Choroid plexus epithelial cell (primary cell): ENCODE results near the gene SYT2.
A peak's percentile ranks its signal among the peaks of the same experiment; 100 is the strongest.
"Not testable (repeated sequence)": the region's sequence is repeated elsewhere in the genome, so short reads cannot be mapped to it uniquely, and the experiment has no call there.

Experiments used
- DNase-seq: peaks from one replicate; pipeline ENCODE4 v3.0.0-alpha.2; 2010; ENCODE audit warnings: low read depth
- H3K4me3 ChIP-seq: 2 replicates; pipeline ENCODE4 v1.5.1; 2011; ENCODE audit warnings: low read depth, mild to moderate bottlenecking, control low read depth, low read length, moderate library complexity
- TF ChIP-seq, protein P1 (sequence below): conservative IDR thresholded peaks from 2 replicates; pipeline ENCODE4 v1.5.1; 2011; ENCODE audit warnings: low read depth, mild to moderate bottlenecking, control low read depth, inconsistent platforms, low read length, moderate library complexity

Gene SYT2

DNA sequence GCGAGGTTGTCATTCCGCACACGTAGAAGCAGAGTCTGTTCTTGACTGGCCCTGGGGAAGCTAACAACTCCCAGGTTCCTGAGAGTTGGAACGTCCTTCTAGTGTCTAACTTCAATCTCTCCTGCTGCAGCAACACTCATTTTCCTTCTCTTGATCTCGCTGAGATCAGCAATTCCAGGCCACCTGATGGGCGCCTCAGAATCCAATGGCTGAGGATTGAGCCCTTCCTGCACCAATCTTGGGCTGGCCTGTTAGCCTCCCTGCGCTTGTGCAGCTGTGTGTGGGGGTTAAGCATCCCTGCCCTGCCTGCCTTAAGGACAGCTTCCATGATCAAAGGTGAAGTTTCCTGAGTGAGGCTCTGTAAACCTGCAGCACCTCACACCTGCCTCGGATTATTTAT, 87.9 kb downstream of the SYT2 start:
- TF ChIP-seq, protein P1, sequence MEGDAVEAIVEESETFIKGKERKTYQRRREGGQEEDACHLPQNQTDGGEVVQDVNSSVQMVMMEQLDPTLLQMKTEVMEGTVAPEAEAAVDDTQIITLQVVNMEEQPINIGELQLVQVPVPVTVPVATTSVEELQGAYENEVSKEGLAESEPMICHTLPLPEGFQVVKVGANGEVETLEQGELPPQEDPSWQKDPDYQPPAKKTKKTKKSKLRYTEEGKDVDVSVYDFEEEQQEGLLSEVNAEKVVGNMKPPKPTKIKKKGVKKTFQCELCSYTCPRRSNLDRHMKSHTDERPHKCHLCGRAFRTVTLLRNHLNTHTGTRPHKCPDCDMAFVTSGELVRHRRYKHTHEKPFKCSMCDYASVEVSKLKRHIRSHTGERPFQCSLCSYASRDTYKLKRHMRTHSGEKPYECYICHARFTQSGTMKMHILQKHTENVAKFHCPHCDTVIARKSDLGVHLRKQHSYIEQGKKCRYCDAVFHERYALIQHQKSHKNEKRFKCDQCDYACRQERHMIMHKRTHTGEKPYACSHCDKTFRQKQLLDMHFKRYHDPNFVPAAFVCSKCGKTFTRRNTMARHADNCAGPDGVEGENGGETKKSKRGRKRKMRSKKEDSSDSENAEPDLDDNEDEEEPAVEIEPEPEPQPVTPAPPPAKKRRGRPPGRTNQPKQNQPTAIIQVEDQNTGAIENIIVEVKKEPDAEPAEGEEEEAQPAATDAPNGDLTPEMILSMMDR = no peak
- no peak for DNase-seq
- no peak overlapping the region for H3K4me3 ChIP-seq

DNA sequence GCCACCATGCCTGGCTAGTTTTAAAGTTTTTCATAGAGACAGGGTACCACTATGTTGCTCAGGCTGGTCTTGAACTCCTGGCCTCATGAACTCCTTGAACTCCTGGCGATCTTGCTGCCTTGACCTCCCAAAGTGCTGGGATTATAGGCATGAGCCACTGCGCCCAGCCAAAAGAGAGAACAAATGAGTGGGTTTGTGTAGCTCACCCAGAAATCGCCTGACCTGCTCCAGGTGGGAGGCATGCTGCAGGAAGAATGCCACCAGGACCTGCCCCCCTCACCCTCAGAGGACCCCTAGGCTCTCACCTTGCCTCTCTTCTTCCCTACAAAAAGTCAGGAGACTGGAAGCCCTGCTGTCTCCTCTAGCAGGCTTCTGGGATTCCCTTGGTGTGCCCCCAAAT, 88.8 kb downstream of the SYT2 start:
- no peak for DNase-seq

DNA sequence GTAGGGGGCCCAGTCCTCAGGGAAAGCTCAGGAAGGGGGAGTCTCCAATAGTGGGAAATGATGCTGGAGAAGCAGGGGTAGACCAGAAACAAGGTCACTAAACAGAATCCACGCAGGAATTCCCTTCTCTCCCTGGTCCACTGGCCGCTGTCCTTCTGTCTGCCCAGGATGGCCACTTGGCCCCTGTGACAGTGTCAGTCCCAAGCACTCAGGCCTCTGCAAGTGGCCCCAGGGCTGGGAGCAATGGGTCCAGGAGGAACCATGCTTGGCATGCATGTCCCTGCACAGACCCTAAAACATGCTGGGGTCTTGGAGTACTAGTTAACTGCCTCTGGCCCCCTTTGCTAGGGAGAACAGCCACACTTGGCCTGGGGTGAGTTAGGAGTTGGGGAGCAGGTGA, 90.2 kb downstream of the SYT2 start:
- not testable (repeated sequence) for H3K4me3 ChIP-seq

More for the DNA sequence above, 88.8 kb downstream of the SYT2 start:
- TF ChIP-seq, protein P1 = no peak
- H3K4me3 ChIP-seq = no peak overlapping the region

DNA sequence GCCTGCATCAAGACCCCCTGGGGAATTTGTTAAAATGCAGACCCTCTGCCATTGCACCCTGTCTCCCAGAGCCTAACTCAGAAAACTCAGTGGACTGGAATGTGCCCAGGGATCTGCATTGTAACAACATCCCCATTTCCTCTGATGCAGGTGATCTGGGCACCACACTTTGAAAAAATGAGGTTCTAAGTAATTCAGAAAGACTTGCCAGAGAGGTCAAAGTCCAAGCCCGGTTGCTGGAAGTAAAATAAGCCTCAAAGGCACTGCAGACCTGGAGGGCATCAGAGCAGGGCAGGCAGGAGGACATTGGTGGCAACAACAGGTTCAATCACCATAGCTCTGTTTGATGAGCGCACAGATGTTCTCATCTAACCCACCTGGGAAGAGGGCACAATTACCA, 90.7 kb downstream of the SYT2 start:
- TF ChIP-seq, protein P1 = no peak
- H3K4me3 ChIP-seq = no peak overlapping the region
- DNase-seq = no peak

More for the DNA sequence above, 90.2 kb downstream of the SYT2 start:
- DNase-seq = not testable (repeated sequence)

DNA sequence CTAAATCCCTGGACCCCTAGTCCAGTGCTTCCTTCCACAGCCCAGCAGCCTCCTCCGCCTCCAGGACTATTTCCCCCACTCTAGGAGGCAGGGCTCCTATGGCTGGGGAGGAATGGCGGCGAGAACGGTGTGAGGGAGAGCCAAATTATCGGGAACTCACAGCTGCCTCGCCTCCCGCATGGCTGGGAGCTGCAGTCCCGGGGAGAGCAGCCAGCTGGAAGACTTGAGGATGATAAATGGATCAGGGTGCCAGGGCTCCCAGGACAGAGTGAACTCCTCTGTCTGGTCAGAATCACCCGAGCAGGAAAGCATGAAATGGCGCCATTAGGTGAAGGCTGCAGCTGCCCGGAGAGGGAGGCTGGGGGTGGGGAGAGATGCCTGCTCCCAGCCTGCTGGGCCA, 91.2 kb downstream of the SYT2 start:
- H3K4me3 ChIP-seq, DNase-seq: not testable (repeated sequence)

DNA sequence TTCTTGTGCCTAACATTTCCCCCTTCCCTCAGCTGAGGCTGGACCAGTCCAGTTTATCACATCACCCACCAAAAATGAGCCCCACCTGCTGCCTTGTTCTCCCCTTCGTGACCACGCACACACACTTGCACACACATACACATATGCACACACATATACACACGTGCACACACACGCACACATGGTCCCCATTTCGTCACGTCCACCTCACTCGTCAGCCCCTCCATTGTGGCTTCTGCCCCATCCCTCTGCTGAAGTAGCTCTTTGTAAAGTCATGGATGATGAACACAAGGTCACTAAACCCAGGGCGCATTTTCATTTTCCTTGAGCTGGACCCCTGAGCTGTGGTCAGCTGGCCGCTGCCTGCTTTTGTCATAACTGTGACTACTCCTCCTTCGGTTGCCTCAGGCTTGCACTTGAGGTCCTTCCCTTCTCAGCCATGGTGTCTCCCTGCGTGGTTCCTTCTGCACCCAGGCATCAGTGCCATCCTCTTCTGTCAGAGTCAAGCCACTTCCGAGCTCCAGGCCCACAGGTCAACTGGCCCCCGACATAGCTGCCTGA, 93.8 kb downstream of the SYT2 start:
- DNase-seq = no peak
- TF ChIP-seq, protein P1 = no peak
- H3K4me3 ChIP-seq = no peak overlapping the region

DNA sequence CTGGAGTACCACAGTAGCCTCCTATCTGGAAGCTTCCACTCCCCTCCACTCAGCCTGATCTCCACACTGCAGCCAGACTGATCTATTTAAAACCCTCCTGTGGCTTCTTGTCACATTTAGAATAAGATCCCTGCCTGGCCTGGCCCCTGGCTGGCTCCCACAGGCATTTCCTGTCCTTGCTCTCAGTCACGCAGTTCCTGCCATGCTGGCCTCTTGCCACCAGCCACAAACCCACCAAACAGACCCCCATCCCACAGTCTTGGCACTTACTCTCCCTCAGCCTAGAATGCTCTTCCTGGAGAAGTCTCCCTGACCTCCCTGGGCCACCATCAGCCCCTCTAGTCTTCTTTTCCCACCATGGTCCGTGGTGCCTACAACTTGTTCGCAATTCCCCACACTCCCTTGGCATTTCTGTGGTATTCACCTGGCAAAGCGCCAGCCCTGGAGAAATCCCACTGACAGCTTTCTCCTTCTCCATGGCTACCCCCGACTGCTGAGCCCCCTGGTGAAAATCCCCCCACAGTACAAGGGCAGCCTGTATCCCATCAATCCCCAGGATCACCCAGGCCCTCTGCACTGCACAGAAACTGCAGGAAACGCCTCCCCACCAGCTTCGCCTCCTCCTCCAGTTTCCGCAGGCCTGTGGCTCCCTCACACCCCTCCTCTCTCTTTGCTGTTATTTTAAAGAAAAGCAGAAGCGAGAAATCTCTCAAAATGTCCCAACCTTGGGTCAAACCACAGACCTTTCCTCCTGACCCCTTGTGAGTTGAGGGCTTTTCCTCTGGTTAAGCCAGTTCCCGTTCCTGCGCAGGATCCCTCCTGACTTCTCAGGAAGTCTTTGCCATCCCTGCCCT, 94.5 kb downstream of the SYT2 start:
- TF ChIP-seq, protein P1 = no peak
- peak; percentile 59 for DNase-seq
- no peak overlapping the region for H3K4me3 ChIP-seq

GRCh38 chr1:202615208-202615500, 95.1 kb downstream of the SYT2 start:
- not testable (repeated sequence) for DNase-seq, H3K4me3 ChIP-seq
